ENCODE data around the gene SLC39A11.
"Not testable (repeated sequence)": the region's sequence is repeated elsewhere in the genome, so short reads cannot be mapped to it uniquely, and the experiment has no call there.

The SLC39A11 gene

DNA sequence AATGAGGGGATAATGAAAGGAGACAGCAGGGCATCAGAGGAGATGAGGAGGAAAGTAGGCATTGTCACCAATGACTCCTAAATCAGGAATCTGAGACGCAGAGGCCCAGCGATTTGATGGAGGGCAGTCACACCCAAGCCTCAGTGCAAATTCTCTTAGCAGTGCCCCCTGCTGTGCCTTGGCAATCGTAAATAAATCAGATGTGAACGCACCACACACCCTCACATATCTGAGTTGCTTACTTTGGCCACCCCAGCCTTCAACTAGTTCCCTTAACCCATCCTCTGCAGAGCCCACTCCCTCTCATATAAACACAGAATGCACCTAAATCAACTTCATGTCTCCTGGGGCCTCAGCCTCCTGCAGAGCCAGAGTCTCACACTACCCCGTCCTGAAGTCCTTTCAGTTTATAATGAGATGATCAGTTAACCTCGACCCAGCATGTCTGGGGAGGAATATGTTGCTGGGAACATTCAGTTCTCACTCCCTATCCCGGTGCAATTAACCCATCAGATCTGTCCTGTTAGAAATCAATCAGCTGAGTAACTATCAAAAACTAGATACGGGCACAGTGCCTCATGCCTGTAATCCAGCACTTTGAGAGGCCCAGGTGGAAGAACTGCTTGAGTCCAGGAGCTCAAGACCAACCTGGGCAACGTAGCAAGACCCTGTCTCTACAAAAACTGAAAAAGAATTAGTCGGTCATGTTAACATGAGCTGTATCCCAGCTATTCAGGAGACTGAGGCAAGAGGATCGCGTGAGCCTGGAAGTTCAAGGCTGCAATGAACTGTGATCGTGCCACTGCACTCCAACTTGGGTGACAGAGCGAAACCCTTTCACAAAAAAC is 78.4 kb downstream of the SLC39A11 start:
- no peak for DNase-seq (ENCODE audit: low read depth in 2 of 3, low spot score in 2 of 3)

DNA sequence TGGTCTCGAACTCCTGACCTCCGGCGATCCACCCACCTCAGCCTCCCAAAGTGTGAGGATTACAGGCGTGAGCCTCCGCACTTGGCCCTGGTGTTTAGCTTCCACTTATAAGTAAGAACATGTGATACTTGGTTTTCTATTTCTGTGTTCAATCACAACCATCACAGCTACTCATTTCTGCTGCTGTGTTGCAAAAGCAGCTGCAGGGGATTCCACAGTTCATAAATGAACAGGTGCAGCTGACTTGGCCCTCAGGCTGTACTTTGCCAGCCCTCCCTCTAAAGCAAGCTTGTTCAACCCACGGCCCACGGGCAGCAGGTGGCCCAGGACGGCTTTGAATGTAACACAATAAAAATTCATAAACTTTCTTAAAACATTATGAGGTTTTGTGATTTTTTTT is 79.2 kb downstream of the SLC39A11 start:
- DNase-seq (ENCODE audit: low read depth in 2 of 3, low spot score in 2 of 3) = no peak

DNA sequence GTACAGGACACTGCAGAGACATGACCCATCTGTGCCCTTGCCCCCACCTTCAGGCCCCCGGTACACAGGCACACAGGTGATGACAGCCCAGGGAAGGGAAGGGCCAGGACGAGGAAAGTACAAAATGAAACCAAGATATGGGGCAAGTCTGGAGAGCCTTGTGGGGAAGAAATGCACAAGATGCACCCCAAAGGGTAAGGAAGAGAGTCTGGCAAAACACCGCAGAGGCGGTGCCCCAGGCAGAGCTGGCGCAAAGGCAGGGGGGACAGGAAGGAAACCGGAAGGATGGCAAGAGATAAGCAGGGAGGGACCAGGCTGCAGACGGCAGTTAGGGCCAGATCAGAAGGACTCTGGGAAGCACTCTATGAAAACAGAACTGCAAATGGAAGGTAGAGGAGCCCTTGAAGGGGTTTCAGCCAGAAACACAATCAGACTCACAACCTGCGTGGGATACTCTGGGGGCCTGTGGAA is 81.4 kb downstream of the SLC39A11 start:
- no peak for DNase-seq (ENCODE audit: low read depth in 2 of 3, low spot score in 2 of 3)

DNA sequence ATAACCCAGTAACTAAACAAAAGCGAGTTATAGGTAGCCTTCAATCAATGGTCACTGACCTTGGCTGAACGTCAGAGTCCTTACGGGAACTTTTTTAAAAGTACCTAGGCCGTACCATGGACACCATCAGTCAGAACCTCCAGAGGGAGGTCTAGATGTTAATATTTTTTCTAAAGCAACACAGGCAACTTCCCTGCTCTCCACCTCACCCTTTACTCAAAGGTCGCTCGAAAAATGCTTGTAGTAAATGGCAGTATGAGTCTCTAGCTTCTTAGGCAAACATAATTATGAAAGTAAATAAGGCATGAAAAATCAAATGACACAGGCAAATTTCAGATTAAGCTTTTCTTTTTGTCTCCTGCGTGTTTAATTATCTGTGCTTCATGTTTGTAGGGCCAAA is 82.1 kb downstream of the SLC39A11 start:
- no peak for DNase-seq (ENCODE audit: low read depth in 2 of 3, low spot score in 2 of 3)

DNA sequence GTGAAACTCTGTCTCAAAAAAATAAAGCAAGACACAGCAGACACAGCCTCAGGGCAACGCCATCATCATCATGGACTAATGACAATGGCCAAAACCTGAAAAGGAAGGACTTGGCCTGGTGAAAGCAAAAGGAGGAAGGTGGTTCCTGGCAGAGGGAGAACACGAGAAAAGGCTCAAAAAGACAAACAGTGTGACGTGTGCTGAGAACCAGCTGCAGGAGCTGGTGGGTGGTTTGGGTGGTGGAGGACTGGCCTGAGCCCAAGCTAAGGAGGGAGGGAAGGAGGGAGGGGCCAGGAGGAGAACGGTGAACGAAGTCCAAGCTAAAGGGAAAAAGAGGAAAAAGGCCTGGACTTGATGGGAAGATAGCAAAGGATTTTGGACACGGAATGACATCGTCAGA is 85.1 kb downstream of the SLC39A11 start:
- DNase-seq (ENCODE audit: low read depth in 2 of 3, low spot score in 2 of 3) = no peak

DNA sequence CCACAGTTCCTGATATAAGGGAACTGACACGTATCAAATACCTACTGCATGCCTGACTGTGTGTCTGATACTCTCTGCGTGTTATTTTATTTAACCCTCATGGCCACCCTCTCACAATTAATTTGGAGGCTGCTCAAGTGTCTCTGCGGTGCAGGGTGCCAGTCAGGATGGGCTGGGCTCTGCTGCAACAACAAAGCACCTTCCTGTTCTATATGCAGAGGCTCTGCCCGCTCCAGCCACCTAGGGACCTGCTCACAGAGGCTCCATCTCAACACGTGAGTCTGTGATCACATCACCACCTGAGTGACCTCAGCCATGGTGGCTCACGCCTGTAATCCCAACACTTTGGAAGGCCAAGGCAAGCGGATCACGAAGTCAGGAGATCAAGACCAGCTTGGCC is 87.1 kb downstream of the SLC39A11 start:
- no peak for DNase-seq (ENCODE audit: low read depth in 2 of 3, low spot score in 2 of 3)

DNA sequence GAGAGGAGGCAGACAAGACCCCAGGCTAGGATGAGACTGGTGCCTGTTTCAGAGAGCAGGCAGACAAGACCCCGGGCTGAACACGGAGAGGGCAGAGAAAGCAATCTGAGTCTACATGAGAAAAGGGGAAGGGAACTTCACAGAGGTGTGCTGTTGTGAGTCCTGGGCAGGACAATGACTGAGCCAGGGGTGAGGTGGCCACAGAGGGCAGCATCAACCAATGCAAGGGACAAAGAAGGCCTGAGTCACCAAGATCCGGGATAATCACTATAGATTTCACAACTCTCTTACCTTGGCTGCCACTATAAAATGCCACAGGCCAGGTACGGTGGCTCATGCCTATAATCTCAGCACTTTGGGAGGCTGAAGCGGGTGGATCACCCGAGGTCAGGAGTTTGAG is 89.0 kb downstream of the SLC39A11 start:
- DNase-seq (ENCODE audit: low read depth in 2 of 3, low spot score in 2 of 3) = no peak

DNA sequence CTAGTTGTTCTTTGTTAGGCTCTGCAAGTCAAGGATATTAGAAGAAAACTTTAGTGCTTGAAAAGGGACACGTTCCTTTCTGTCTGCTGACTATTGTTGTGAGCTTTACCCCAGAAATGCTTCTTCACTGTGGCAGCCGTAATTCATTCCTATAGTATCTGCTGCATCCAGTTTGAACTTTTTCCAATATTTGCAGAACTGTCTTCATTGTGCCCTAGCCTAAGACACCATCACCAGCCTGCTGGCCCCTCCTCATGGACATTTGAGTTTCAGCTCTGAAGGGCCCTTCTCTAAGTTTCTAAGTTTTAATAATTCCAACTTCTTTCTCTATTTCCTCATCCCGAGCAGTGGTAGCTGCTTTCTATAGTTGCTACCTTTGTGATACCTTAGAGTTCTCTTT is 91.7 kb downstream of the SLC39A11 start:
- DNase-seq (ENCODE audit: low read depth in 2 of 3, low spot score in 2 of 3) = no peak

DNA sequence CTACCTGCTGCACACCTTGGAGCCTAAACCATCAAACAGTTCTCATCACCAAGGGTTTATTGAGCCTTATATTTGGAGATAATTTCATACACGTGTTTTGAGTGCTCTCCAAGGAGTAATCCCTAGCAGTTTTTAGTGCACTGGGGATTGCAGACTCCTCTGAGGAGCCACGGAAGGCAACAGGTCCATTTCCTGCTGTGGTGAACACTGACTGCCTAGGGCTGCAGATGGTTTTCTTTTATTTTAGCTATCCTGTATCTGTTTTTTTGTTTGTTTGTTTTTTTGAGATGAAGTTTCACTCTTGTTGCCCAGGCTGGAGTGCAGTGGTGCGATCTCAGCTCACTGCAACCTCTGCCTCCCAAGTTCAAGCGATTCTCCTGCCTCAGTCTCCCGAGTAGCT is 93.0 kb downstream of the SLC39A11 start:
- DNase-seq (ENCODE audit: low read depth in 2 of 3, low spot score in 2 of 3) = not testable (repeated sequence)

DNA sequence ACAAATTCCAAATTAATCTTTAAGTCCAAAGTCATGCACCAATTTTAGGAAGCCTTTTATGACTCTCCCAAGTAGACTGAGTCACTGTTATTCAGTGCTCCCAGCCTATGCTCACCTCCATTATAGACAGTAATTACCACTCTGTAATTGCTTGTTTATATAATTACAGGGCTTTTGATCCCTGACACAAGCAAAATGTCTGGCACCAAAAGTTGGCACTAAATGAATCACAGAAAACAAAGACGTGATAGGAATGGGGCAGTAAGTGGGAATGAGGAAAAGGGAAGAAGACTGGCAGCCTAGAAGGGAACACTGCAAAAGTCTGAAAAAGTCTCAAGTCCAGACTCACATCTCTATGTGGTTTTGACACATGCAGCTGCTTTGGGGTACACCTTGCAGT is 94.1 kb downstream of the SLC39A11 start:
- DNase-seq (ENCODE audit: low read depth in 2 of 3, low spot score in 2 of 3) = no peak

DNA sequence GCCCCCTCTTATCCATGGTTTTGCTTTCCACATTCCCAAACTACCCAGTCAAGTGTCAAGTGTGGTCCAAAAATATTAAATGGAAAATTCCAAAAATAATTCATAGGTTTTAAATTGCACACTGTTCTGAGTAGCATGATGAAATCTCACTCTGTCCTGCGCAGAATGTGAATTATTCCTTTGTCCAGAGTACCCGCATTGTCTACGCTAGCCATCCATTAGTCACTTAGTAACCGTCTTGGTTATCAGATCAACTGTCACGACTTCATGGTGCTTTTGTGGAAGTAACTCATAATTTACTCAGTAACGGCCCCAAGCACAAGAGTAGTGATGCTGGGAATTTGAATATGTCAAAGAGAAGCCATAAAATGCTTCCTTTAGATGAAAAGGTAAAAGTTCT is 94.9 kb downstream of the SLC39A11 start:
- no peak for DNase-seq (ENCODE audit: low read depth in 2 of 3, low spot score in 2 of 3)

DNA sequence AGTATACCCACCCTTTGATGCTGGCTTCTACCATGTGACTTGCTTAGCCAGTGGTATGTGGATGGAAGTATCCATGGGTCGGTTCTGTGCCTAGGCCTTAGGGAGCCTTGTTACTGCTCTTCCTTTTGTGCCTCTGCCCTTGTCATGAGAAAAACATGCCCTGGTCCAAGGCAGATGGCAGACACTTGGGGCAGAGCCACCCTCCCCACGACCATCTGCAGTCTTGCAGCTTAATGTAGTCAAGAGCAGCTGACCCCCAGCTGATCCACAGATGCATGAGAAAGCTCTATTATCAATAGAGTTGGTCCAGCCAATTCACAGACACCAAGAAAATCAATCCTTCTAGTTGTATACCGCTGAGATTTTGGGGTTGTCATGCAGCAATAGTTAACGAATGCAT is 95.7 kb downstream of the SLC39A11 start:
- no peak for DNase-seq (ENCODE audit: low read depth in 2 of 3, low spot score in 2 of 3)

DNA sequence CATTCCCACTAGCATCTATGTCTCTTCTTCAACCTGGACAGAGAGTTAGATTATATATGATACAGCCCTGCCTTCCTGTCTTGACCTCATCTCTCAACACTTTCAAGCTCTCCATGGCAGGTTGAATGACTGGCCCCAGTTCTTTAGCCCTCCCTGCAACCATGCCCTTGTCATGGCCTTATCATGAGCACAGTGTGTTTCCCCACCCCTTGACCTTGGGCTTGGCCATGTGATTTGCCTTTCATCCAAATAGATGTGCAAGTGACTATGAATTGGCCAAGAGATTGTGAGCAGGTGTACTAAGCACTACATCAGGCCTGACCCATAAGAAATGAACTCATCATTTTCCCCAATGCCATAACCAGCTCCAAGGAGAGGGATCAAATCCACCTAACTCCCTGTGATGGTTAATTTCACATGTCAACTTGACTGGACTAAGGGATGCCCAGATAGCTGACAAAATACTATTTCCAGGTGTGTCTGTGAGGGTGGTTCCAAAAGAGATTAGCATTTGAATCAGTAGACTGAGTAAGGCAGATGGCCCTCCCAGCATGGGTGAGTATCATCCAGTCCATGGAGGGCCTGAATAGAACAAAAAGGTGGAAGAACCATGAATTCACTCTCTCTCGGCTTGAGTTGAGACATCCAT is 97.4 kb downstream of the SLC39A11 start:
- DNase-seq (ENCODE audit: low read depth in 2 of 3, low spot score in 2 of 3) = no peak

DNA sequence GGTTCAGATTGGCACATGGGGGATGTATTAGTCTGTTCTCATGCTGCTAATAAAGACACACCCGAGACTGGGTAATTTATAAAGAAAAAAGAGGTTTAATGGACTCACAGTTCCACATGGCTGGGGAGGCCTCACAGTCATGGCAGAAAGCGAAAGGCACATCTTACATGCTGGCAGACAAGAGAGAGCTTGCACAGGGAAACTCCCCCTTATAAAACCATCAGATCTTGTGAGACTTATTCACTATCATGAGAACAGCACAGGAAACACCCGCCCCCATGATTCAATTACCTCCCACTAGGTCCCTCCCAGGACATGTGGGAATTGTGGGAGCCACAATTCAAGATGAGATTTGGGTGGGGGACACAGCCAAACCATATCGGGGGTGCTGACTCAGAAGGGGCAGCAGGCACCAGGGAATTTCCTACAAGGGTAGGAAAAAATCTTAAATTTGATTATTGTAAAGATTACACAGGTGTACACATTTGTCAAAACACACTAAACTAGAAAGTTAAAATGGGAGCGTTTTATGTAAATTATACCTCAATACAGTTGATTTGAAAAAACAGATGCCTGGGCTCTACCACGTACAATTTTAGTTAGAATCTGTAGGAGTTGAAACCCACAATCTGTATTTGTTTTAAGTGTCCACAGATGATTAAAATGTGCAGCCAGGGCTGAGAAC is 99.6 kb downstream of the SLC39A11 start:
- peak in 1 of 3 experiments; percentile 7 for DNase-seq (ENCODE audit: low read depth in 2 of 3, low spot score in 2 of 3)

DNA sequence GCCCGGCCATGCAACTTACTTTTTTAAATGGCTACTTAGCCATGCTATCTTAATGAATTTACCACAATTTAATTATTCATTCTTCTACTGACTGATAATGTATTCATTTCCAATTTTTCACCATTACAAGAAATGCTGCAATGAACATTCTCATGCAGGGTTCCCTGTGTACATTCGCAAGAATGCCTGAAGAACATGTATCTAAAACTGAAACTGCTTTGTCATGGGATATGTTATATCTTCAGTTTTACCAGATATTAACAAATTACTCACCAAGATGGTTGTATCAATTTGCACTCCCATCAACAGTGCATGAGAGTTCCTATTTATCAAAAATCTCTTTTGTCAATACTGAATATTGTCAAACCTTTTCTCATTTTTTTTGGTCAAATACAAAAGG is 100.8 kb downstream of the SLC39A11 start:
- DNase-seq (ENCODE audit: low read depth in 2 of 3, low spot score in 2 of 3) = no peak

DNA sequence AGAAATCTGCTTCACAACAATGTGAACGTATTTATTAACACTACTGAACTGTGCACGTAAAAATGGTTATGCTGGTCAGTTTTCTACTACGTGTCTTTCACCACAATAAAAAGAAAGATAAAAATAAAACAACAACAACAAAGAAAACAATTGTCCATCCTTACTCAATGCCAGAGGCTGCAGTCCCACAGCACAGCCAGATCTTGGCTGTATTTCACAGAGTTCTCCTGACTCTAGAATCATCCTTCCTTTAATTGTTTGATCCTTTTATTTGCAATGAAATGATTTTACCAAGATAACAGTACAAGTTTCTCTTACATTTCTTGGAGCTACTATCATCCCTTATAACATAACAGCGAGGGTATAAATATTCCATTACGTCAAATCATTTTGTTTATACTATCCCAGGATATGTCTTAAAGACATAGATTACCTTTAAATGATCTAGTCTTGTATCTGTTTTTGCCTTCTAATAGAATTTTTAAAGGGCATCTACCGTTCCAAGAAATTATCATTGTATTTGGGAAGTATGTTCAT is 103.3 kb downstream of the SLC39A11 start:
- no peak for DNase-seq (ENCODE audit: low read depth in 2 of 3, low spot score in 2 of 3)

DNA sequence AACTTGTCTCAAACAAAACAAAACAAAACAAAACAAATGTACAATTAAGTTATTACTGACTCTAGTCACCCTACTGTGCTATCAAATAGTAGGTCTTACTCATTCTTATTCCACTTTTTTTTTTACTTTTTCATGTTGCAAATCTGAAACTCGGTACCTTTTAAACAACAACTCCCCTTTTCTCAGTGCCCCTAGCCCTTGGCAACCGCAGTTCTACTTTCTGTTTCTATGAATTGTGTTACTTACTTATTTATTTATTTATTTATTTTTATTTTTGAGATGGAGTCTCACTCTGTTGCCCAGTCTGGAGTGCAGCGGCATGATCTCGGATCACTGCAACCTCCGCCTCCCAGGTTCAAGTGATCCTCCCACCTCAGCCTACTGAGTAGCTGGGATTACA is 104.0 kb downstream of the SLC39A11 start:
- DNase-seq (ENCODE audit: low read depth in 2 of 3, low spot score in 2 of 3) = no peak

DNA sequence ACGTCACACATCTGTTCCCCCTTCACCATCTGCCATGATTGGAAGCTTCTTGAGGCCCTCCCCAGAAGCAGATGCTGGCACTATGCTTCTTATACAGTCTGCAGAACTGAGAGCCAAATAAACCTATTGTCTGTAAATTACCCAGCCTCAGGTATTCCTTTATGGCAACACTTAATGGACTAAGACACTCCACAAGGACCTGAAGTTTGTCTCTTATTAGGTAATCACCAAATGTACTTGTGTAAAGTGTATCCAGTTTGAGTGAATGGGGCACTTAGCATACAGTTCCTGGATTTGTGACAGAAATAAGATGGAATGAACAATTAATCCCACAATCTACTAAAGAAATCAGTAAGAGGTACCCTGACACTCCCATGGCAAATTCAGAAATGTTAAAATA is 105.3 kb downstream of the SLC39A11 start:
- no peak for DNase-seq (ENCODE audit: low read depth in 2 of 3, low spot score in 2 of 3)

DNA sequence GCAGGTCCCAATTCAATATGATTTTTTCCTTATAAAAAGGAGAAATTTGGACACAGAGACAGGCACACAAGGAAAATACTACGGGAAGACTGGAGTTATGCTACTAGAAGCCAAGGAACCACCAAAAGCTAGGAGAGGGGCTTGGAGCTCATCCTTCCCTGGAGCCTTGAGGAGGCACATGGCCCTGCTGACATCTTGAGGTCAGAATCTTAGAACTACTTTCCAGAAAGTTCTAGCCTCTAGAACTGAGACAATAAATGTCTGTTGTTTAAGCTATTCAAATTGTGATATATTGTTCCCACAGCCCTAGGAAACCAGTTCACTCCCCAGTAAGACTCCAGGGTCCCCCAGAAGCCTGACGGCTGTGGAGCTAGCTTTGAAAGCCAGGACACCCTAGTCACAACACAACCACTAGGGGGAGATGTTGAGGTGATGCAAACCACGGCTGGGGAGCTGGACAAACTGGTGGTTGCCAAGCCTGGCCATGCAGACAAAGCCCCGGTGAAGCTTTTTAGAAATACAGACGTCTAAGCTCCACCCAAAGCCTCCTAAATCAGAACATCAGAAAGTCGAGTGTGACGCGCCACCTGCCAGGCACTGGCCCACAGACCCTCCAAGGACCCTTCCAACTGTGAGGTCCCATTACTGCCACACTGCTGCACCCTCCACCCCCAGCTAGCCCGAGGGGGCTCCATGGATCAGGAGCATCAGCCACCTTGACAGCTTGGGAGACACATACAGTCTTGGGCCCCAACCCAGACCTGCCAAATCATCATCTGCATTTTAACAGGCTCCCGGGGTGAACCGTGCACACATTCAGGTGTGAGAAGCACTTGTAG is 106.4 kb downstream of the SLC39A11 start:
- peak in 1 of 3 experiments; percentile 31 for DNase-seq (ENCODE audit: low read depth in 2 of 3, low spot score in 2 of 3)

DNA sequence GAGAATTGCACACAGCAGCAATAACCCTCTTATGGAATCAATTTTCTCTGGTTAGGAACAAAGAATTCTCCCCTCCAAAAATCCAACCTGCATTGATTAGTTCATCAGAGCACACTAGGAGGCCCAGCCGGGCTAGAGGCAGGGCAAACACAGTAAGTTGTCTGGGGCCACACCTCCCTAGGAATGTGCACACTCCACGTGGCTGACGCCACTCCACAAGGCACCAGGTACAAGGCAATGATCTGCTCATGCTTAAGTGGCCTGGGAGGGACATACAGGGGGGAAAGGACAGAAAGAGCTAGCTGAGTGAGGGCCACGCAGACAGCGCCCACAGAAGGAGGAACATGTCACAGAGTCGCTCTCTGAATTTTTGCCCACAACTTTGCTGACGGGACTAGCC is 107.6 kb downstream of the SLC39A11 start:
- DNase-seq (ENCODE audit: low read depth in 2 of 3, low spot score in 2 of 3) = no peak

All from activated CD8-positive, alpha-beta memory T cell treated with anti-CD3 and anti-CD28 coated beads for 48 hours (primary cell).